AML-193 (cell line): Measurements from ENCODE around the gene TMBIM1.

Source experiments
- DNase-seq, 2 experiments: peaks; one replicate each; lab custom pipeline; 2025; lab: John Stamatoyannopoulos, UW

TMBIM1 gene

GRCh38 chr2:218292048-218293014, at the start of gene TMBIM1:
TMBIM1 (minus strand) TSS chr2:218292503; CDS start chr2:218282141, 10,362 bp downstream.
- peak; percentile 65 to 74 for DNase-seq

- DNase-seq = no peak
Observed at GRCh38 chr2:218341381-218341780, 49.1 kb upstream of the TMBIM1 start.

- DNase-seq = no peak
Observed at GRCh38 chr2:218340656-218341055, 48.4 kb upstream of the TMBIM1 start.

GRCh38 chr2:218334531-218334930, 42.2 kb upstream of the TMBIM1 start:
- no peak for DNase-seq

- peak; percentile 96 for DNase-seq
Observed at GRCh38 chr2:218332920-218333645, 40.8 kb upstream of the TMBIM1 start.

- DNase-seq = peak; percentile 7 to 25
Observed at GRCh38 chr2:218332288-218332687, 40.0 kb upstream of the TMBIM1 start.

- DNase-seq = no peak
Observed at GRCh38 chr2:218331745-218332144, 39.4 kb upstream of the TMBIM1 start.

GRCh38 chr2:218329826-218330593, 37.7 kb upstream of the TMBIM1 start:
- DNase-seq = no peak

GRCh38 chr2:218329027-218329825, 36.9 kb upstream of the TMBIM1 start:
- DNase-seq = no peak

GRCh38 chr2:218328294-218328693, 36.0 kb upstream of the TMBIM1 start:
- DNase-seq = no peak

- peak; percentile 2 to 32 for DNase-seq
Observed at GRCh38 chr2:218327451-218328210, 35.3 kb upstream of the TMBIM1 start.

- DNase-seq = no peak
Observed at GRCh38 chr2:218326315-218326714, 34.0 kb upstream of the TMBIM1 start.

- no peak for DNase-seq
Observed at GRCh38 chr2:218325566-218326160, 33.4 kb upstream of the TMBIM1 start.

- DNase-seq = no peak
Observed at GRCh38 chr2:218323526-218324472, 31.5 kb upstream of the TMBIM1 start.

GRCh38 chr2:218322768-218323525, 30.6 kb upstream of the TMBIM1 start:
- peak; percentile 50 to 63 for DNase-seq

GRCh38 chr2:218320704-218321336, 28.5 kb upstream of the TMBIM1 start:
- DNase-seq = no peak

GRCh38 chr2:218319813-218320365, 27.6 kb upstream of the TMBIM1 start:
- no peak for DNase-seq
